ENCODE data around the gene LARP1. TPM values are rescaled to one million over a fixed set of nuclear protein-coding genes. Genes with fewer than 3 reads are reported as not detected.

Gene LARP1
- total and polyA plus RNA-seq, 4 donors, result 26.0 to 74.1 (median 32.6) TPM

DNA sequence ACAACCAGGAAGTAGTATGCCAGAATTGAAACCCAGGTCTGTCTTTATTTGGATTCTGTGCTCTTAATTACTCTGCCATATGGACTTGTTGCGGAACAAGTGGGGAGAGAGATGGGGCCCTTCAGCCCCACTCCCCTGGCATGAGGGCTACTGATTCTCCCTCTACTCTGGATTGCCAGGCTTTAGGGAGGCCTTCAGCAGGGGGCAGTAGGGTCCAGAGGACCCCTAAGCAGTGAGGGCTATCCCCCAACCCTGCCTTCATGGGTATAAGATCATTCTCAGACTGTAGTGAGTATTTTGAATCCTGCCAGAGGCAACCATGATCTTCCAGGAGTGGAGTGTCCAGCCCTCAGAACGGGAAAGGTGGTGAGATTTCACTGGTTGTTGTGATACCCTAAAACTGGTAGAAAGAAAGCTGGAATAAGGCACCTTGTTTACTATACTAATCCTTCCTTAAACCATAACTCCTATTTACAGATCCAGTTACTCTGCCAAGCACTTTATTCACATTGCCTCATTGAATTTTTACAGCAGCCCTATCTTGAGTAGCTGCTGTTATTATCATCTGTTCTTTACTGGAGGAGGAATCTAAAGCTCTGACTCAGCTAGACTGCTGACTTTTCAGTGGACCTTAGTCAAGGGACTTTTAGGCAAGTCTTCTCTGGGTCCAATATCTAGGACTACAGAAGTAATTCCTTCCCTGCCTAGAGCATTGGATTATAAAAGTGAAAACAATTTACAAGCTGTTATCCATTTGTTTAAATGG, 31.3 kb upstream of the LARP1 start:
- no peak overlapping the region for H3K27ac ChIP-seq (ENCODE audit: low read depth in 1 of 2, low read length in 2 of 2)
- 70% methylated on average over 2 of the region's 2 CpGs for WGBS

More for the DNA sequence above, 31.3 kb upstream of the LARP1 start:
- TF ChIP-seq SP1 (IDR thresholded peaks at IDR 0.05) (no peak), HNF4G (IDR thresholded peaks at IDR 0.05) (no peak), JUND (IDR thresholded peaks at IDR 0.05) (no peak), ZBTB33 (IDR thresholded peaks at IDR 0.05) (no peak), FOXA1 (IDR thresholded peaks at IDR 0.05) (no peak), ATF3 (IDR thresholded peaks at IDR 0.05) (no peak), RAD21 (IDR thresholded peaks at IDR 0.05) (no peak), YY1 (IDR thresholded peaks at IDR 0.05) (no peak), RXRA (IDR thresholded peaks at IDR 0.05) (no peak), FOXA2 (IDR thresholded peaks at IDR 0.05) (no peak), TAF1 (conservative IDR thresholded peaks at IDR 0.05) (no peak), HNF4A (conservative IDR thresholded peaks at IDR 0.05) (no peak), REST (IDR thresholded peaks at IDR 0.05) (no peak)
- TF ChIP-seq, protein P1, sequence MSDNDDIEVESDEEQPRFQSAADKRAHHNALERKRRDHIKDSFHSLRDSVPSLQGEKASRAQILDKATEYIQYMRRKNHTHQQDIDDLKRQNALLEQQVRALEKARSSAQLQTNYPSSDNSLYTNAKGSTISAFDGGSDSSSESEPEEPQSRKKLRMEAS (IDR thresholded peaks at IDR 0.05), result no peak
- Histone ChIP-seq H3K27me3 (ENCODE audit: control insufficient read depth in 4 of 4, insufficient read depth in 4 of 4, low read length in 3 of 4) (no peaks in the 10 kb centered on the region), H3K36me3 (ENCODE audit: control insufficient read depth in 4 of 4, insufficient read depth in 3 of 4, low read depth in 1 of 4, low read length in 3 of 4) (no peaks in the 10 kb centered on the region), H3K9ac (ENCODE audit: low read depth in 1 of 2, low read length in 2 of 2) (no peak overlapping the region), H3K4me3 (ENCODE audit: low read depth in 1 of 3, low read length in 3 of 3) (no peak overlapping the region), H3K4me1 (ENCODE audit: control insufficient read depth in 4 of 4, insufficient read depth in 4 of 4, low read length in 3 of 4) (peaks cover 0 to 10% (median 2%) of the 10 kb centered on the region in 4 donors), H3K9me3 (ENCODE audit: control insufficient read depth in 4 of 4, low read length in 3 of 4) (no peaks in the 10 kb centered on the region)
- DNase-seq (ENCODE audit: low spot score), result no peak

Measured in liver (tissue), 9 donors.